Measurements from ENCODE around the gene CYP26B1. TPM values are rescaled to one million over a fixed set of nuclear protein-coding genes. Genes with fewer than 3 reads are reported as not detected.

The CYP26B1 gene
- polyA plus RNA-seq, 3 donors from 2014 or later: not detected

GRCh38 chr2:72080286-72081145, 67.1 kb downstream of the CYP26B1 start:
- no peaks in the 10 kb centered on the region for H3K4me1 Mint-ChIP-seq

More at GRCh38 chr2:72080286-72081145, 67.1 kb downstream of the CYP26B1 start:
- Mint-ChIP-seq H3K4me3 (no peak overlapping the region), H3K27me3 (ENCODE audit: low read depth in 3 of 3) (peaks cover 0 to 4% (median 2%) of the 10 kb centered on the region in 3 donors), H3K9me3 (peaks cover 0 to 7% (median 0%) of the 10 kb centered on the region in 6 donors), H3K27ac (no peak overlapping the region), H3K36me3 (no peaks in the 10 kb centered on the region)
- DNase-seq: no peak
